Non-pigmented ciliary epithelial cell (primary cell): ENCODE data around the gene HPGDS.

Experiments
- DNase-seq: peaks from one replicate; pipeline ENCODE4 v3.0.0-alpha.2; 2010; ENCODE audit warnings: low read depth

HPGDS gene

GRCh38 chr4:94253036-94253435, 89.6 kb downstream of the HPGDS start:
- no peak for DNase-seq

GRCh38 chr4:94251094-94251493, 91.5 kb downstream of the HPGDS start:
- no peak for DNase-seq
